ENCODE data around the gene KCNJ16.

The KCNJ16 gene

GRCh38 chr17:70099294-70099693, 24.3 kb downstream of the KCNJ16 start:
- no peak for DNase-seq

- no peak for DNase-seq
Measured at GRCh38 chr17:70099884-70100283, 24.9 kb downstream of the KCNJ16 start.

- no peak for DNase-seq
Measured at GRCh38 chr17:70100983-70101382, 26.0 kb downstream of the KCNJ16 start.

- no peak for DNase-seq
Measured at GRCh38 chr17:70102531-70102930, 27.5 kb downstream of the KCNJ16 start.

GRCh38 chr17:70104791-70105523, 29.9 kb downstream of the KCNJ16 start:
- DNase-seq = no peak

- DNase-seq = no peak
Measured at GRCh38 chr17:70105641-70106040, 30.6 kb downstream of the KCNJ16 start.

GRCh38 chr17:70106551-70106950, 31.5 kb downstream of the KCNJ16 start:
- no peak for DNase-seq

- no peak for DNase-seq
Measured at GRCh38 chr17:70107441-70107840, 32.4 kb downstream of the KCNJ16 start.

- DNase-seq = no peak
Measured at GRCh38 chr17:70107904-70108565, 33.0 kb downstream of the KCNJ16 start.

- no peak for DNase-seq
Measured at GRCh38 chr17:70109497-70109896, 34.5 kb downstream of the KCNJ16 start.

GRCh38 chr17:70110443-70110880, 35.4 kb downstream of the KCNJ16 start:
- DNase-seq = no peak

GRCh38 chr17:70111201-70111600, 36.2 kb downstream of the KCNJ16 start:
- no peak for DNase-seq

GRCh38 chr17:70114405-70114804, 39.4 kb downstream of the KCNJ16 start:
- DNase-seq = no peak

- DNase-seq = no peak
Measured at GRCh38 chr17:70115126-70115525, 40.1 kb downstream of the KCNJ16 start.

- no peak for DNase-seq
Measured at GRCh38 chr17:70116919-70117318, 41.9 kb downstream of the KCNJ16 start.

GRCh38 chr17:70119545-70119944, 44.5 kb downstream of the KCNJ16 start:
- DNase-seq = no peak

GRCh38 chr17:70119983-70120382, 45.0 kb downstream of the KCNJ16 start:
- no peak for DNase-seq

GRCh38 chr17:70120425-70120824, 45.4 kb downstream of the KCNJ16 start:
- DNase-seq = no peak

- DNase-seq = no peak
Measured at GRCh38 chr17:70121126-70121525, 46.1 kb downstream of the KCNJ16 start.

GRCh38 chr17:70123193-70123592, 48.2 kb downstream of the KCNJ16 start:
- no peak for DNase-seq

- no peak for DNase-seq
Measured at GRCh38 chr17:70124723-70125122, 49.7 kb downstream of the KCNJ16 start.

GRCh38 chr17:70127221-70127873, 52.3 kb downstream of the KCNJ16 start:
- no peak for DNase-seq

GRCh38 chr17:70128727-70129238, 53.8 kb downstream of the KCNJ16 start:
- no peak for DNase-seq

GRCh38 chr17:70130289-70130688, 55.3 kb downstream of the KCNJ16 start:
- no peak for DNase-seq

All from effector CD8-positive, alpha-beta T cell (primary cell).